IPS-20b (cell line): Measurements from ENCODE around the gene AGT.

Source experiments
- H3K27ac ChIP-seq: one replicate; pipeline ENCODE4 v1.5.1; 2013; ENCODE audit warnings: low read length
- H3K27me3 ChIP-seq: 2 replicates; pipeline ENCODE4 v1.6.1; 2013; ENCODE audit warnings: mild to moderate bottlenecking, low read length, inconsistent platforms; ENCODE audit not compliant: insufficient read depth
- H3K36me3 ChIP-seq: 2 replicates; pipeline ENCODE4 v1.6.1; 2013; ENCODE audit warnings: low read depth, mild to moderate bottlenecking, inconsistent platforms, low read length, moderate library complexity; ENCODE audit not compliant: insufficient read depth
- H3K4me1 ChIP-seq: 2 replicates; pipeline ENCODE4 v1.6.1; 2013; ENCODE audit warnings: mild to moderate bottlenecking, control low read depth, inconsistent platforms, low read length, moderate library complexity; ENCODE audit not compliant: insufficient read depth
- H3K4me3 ChIP-seq: 2 replicates; pipeline ENCODE4 v1.5.1; 2013; ENCODE audit warnings: mild to moderate bottlenecking, low read length, inconsistent platforms
- H3K9ac ChIP-seq: 2 replicates; pipeline ENCODE4 v1.6.1; 2013; ENCODE audit warnings: low read depth, mild to moderate bottlenecking, inconsistent platforms, low read length, moderate library complexity
- H3K9me3 ChIP-seq: 2 replicates; pipeline ENCODE4 v1.6.1; 2013; ENCODE audit warnings: mild to moderate bottlenecking, low read depth, low read length, inconsistent platforms; ENCODE audit not compliant: insufficient read depth

AGT gene

DNA sequence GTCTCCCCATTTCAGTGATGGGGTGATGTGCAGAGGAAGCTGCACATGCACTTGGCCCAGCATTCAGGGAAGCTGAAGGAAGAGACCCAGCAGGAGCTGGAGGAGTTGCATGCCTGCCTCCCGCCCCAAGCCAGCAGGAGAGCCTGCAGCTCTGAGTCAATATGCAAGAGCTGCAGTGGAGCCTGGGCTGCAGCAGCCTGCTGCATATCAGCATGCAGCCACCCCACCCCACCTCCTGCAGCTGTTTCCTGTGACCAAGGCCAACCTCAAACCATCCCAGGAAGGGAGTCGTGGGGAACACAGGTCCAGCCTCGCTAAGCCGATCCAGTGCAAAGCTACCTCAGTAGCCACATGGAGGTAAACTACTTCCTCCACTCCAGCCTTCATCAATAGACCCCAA is 18.9 kb downstream of the AGT start:
- Histone ChIP-seq H3K9ac (no peak overlapping the region), H3K27me3 (no peaks in the 10 kb centered on the region), H3K4me3 (no peak overlapping the region)

GRCh38 chr1:230694464-230694863 is 19.5 kb downstream of the AGT start:
- no peak overlapping the region for H3K4me3 ChIP-seq
- no peaks in the 10 kb centered on the region for H3K27me3 ChIP-seq
- H3K9ac ChIP-seq: no peak overlapping the region

More for the DNA sequence above, 18.9 kb downstream of the AGT start:
- Histone ChIP-seq H3K9me3 (no peaks in the 10 kb centered on the region), H3K4me1 (no peaks in the 10 kb centered on the region), H3K36me3 (peaks cover 45% of the 10 kb centered on the region), H3K27ac (no peak overlapping the region)

GRCh38 chr1:230693777-230694176 is 20.1 kb downstream of the AGT start:
- Histone ChIP-seq H3K27ac (no peak overlapping the region), H3K9me3 (no peaks in the 10 kb centered on the region), H3K4me1 (no peaks in the 10 kb centered on the region), H3K27me3 (no peaks in the 10 kb centered on the region), H3K36me3 (peaks cover 57% of the 10 kb centered on the region), H3K4me3 (no peak overlapping the region), H3K9ac (no peak overlapping the region)

More at GRCh38 chr1:230694464-230694863, 19.5 kb downstream of the AGT start:
- Histone ChIP-seq H3K4me1 (no peaks in the 10 kb centered on the region), H3K9me3 (no peaks in the 10 kb centered on the region), H3K27ac (no peak overlapping the region), H3K36me3 (peaks cover 51% of the 10 kb centered on the region)

- Histone ChIP-seq H3K27me3 (no peaks in the 10 kb centered on the region), H3K36me3 (peaks cover 63% of the 10 kb centered on the region), H3K4me3 (no peak overlapping the region), H3K4me1 (no peaks in the 10 kb centered on the region), H3K27ac (no peak overlapping the region), H3K9ac (no peak overlapping the region), H3K9me3 (no peaks in the 10 kb centered on the region)
Measured at GRCh38 chr1:230693221-230693620, 20.7 kb downstream of the AGT start.

DNA sequence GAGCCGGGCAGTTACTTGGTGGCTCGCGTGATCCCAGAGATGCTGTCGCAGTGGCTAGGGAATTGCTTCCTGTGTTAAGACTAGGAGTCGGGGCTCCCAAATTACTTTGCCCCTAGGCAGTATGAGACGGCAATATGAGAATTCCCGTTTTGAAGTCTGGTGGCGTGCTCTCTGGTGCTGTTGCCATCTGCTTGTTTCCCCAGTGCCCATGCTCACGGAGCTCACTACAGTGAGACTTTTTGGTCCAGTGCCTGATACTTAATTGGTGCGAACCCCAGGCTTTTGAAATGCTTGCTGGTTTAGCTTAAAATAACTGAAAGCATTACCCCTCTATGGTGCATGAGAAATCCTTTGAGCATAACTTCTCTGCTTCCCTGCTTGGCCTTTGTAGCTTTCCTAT is 22.3 kb downstream of the AGT start:
- no peaks in the 10 kb centered on the region for H3K27me3 ChIP-seq
- no peaks in the 10 kb centered on the region for H3K9me3 ChIP-seq
- no peak overlapping the region for H3K27ac ChIP-seq
- no peak overlapping the region for H3K9ac ChIP-seq
- peaks cover 79% of the 10 kb centered on the region for H3K36me3 ChIP-seq
- H3K4me1 ChIP-seq: no peaks in the 10 kb centered on the region
- no peak overlapping the region for H3K4me3 ChIP-seq

GRCh38 chr1:230690101-230690500 is 23.8 kb downstream of the AGT start:
- Histone ChIP-seq H3K9me3 (no peaks in the 10 kb centered on the region), H3K27ac (no peak overlapping the region), H3K27me3 (no peaks in the 10 kb centered on the region), H3K4me3 (no peak overlapping the region), H3K36me3 (peaks cover 93% of the 10 kb centered on the region), H3K9ac (no peak overlapping the region), H3K4me1 (no peaks in the 10 kb centered on the region)

DNA sequence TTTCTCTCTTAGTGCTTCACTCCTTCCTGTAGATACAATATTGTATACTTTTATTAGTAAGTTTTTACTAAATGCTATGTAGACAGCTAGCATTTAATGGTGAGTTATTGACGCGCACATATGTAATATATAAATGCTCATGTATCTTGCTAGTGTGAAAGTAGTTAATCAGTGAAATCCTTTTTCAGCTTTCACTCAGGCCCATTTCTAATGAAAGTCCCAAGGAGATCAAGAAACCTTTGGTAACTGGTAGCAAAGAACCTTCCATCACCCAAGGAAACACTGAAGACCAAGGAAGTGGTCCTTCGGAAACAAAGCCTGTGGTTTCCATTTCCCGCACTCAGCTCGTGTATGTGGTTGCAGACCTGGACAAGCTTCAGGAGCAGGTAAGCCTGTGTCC is 27.2 kb downstream of the AGT start:
- Histone ChIP-seq H3K36me3 (peaks cover 98% of the 10 kb centered on the region), H3K9ac (no peak overlapping the region)

DNA sequence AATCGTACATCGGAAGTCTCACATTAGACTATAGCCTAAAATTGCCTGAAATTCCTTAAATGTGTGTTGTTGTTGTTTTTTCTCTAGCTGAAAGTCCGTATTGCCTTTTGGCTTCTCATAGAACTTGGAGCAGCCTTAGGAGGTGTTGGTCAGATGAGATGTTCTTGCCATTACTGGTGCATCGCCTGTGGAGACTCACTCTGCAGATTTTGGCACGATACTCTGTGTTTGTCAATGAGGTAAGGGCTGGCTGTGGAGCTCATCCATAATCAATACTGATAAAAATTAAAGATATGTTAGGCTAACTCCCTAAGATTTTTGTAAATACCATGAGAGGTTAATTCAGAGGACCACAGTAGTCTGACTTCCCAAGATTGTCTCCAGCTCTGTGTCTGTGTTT is 28.9 kb downstream of the AGT start:
- Histone ChIP-seq H3K9ac (no peak overlapping the region), H3K27ac (no peak overlapping the region), H3K4me3 (no peak overlapping the region), H3K4me1 (no peaks in the 10 kb centered on the region), H3K27me3 (no peaks in the 10 kb centered on the region), H3K9me3 (no peaks in the 10 kb centered on the region), H3K36me3 (peaks cover 99% of the 10 kb centered on the region)

More for the DNA sequence above, 27.2 kb downstream of the AGT start:
- H3K4me1 ChIP-seq: no peaks in the 10 kb centered on the region
- no peak overlapping the region for H3K4me3 ChIP-seq
- H3K27me3 ChIP-seq: no peaks in the 10 kb centered on the region
- H3K27ac ChIP-seq: no peak overlapping the region
- H3K9me3 ChIP-seq: no peaks in the 10 kb centered on the region

- Histone ChIP-seq H3K27me3 (no peaks in the 10 kb centered on the region), H3K4me3 (no peak overlapping the region), H3K9ac (no peak overlapping the region), H3K4me1 (no peaks in the 10 kb centered on the region), H3K27ac (no peak overlapping the region), H3K9me3 (no peaks in the 10 kb centered on the region), H3K36me3 (peaks cover 99% of the 10 kb centered on the region)
Measured at GRCh38 chr1:230684146-230684545, 29.8 kb downstream of the AGT start.

- Histone ChIP-seq H3K4me3 (no peak overlapping the region), H3K9ac (no peak overlapping the region), H3K9me3 (no peaks in the 10 kb centered on the region), H3K27me3 (no peaks in the 10 kb centered on the region), H3K4me1 (no peaks in the 10 kb centered on the region), H3K27ac (no peak overlapping the region), H3K36me3 (peaks cover 97% of the 10 kb centered on the region)
Measured at GRCh38 chr1:230682882-230683610, 30.9 kb downstream of the AGT start.

DNA sequence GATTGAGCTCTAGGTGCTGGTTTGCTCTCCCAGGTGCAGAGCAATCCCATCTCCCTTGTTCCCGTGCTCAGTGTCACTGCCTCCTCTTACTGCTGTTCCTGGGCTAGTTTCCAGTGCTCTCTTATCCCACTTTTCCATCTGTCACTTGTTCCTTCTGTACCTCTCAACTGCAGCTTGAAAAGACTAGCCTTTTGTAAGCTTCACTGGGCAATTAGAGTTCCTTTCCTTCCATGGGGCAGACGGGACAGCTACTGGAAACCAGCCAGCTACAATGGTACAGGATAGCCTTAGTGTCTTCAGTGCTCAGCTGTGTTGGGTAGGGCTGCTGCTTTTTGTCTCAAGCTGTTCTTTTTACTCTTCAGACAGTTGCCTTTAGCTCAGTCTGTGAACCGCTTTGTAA is 31.6 kb downstream of the AGT start:
- no peak overlapping the region for H3K27ac ChIP-seq
- no peaks in the 10 kb centered on the region for H3K9me3 ChIP-seq
- H3K9ac ChIP-seq: no peak overlapping the region
- H3K27me3 ChIP-seq: no peaks in the 10 kb centered on the region
- peaks cover 97% of the 10 kb centered on the region for H3K36me3 ChIP-seq
- H3K4me1 ChIP-seq: no peaks in the 10 kb centered on the region
- no peak overlapping the region for H3K4me3 ChIP-seq

DNA sequence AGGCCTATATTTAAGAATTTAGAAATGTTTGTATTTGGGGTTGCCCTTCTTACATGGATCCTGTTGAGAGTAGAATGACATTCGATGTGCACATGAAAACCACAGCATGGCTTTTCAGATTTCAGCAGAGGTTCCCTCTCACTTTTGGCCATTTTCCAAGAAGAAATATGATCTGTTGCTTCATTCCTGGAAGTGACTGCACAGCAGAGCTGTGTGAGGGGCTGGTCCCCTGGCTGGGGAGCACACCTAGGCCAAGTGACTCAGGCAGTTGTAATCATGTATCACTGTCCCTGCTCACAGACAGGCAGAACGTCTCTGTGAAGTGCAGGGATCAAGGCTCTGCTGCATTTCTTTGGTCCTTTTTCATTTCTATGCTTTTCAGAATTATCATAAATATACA is 32.3 kb downstream of the AGT start:
- Histone ChIP-seq H3K36me3 (peaks cover 97% of the 10 kb centered on the region), H3K27me3 (no peaks in the 10 kb centered on the region), H3K4me3 (no peak overlapping the region)

More for the DNA sequence above, 32.3 kb downstream of the AGT start:
- H3K4me1 ChIP-seq: no peaks in the 10 kb centered on the region
- no peak overlapping the region for H3K27ac ChIP-seq
- no peak overlapping the region for H3K9ac ChIP-seq
- no peaks in the 10 kb centered on the region for H3K9me3 ChIP-seq
